Osteocyte (in vitro differentiated cells): ENCODE results near the gene TMEM61. TPM values are rescaled to one million over a fixed set of nuclear protein-coding genes. Genes with fewer than 3 reads are reported as not detected.

Experiments
- DNase-seq: peaks from one replicate; pipeline ENCODE4 v3.0.0; 2021; ENCODE audit warnings: mixed read lengths; ENCODE audit not compliant: unreplicated experiment; ENCODE audit errors: extremely low spot score
- H3K27ac Mint-ChIP-seq: one replicate; pipeline ENCODE4 v1.8.0; 2021; ENCODE audit warnings: mild to moderate bottlenecking, mixed read lengths; ENCODE audit not compliant: unreplicated experiment
- H3K27me3 Mint-ChIP-seq: one replicate; pipeline ENCODE4 v1.8.0; 2021; ENCODE audit warnings: mixed read lengths; ENCODE audit not compliant: unreplicated experiment
- H3K36me3 Mint-ChIP-seq: one replicate; pipeline ENCODE4 v1.8.0; 2021; ENCODE audit warnings: mixed read lengths; ENCODE audit not compliant: unreplicated experiment
- H3K4me1 Mint-ChIP-seq: one replicate; pipeline ENCODE4 v1.8.0; 2021; ENCODE audit warnings: mixed read lengths; ENCODE audit not compliant: unreplicated experiment
- H3K4me3 Mint-ChIP-seq: one replicate; pipeline ENCODE4 v1.8.0; 2021; ENCODE audit warnings: mild to moderate bottlenecking, moderate library complexity, mixed read lengths; ENCODE audit not compliant: unreplicated experiment
- H3K9me3 Mint-ChIP-seq: one replicate; pipeline ENCODE4 v1.8.0; 2021; ENCODE audit warnings: mixed read lengths; ENCODE audit not compliant: unreplicated experiment
- total RNA-seq: library from RNA; stranded (reverse); gene quantifications from 2 replicates; pipeline ENCODE4 v1.2.1, GENCODE V29; 2021
- TF ChIP-seq, protein P1 (sequence below): fragments of 200-600 bp; sonication (generic); IDR thresholded peaks from 2 replicates; pipeline ENCODE4 v1.5.0; 2021; ENCODE audit warnings: antibody characterized with exemption, mild to moderate bottlenecking, moderate library complexity

TMEM61 gene
- total RNA-seq, 1 donor from 2014 or later, result not detected

DNA sequence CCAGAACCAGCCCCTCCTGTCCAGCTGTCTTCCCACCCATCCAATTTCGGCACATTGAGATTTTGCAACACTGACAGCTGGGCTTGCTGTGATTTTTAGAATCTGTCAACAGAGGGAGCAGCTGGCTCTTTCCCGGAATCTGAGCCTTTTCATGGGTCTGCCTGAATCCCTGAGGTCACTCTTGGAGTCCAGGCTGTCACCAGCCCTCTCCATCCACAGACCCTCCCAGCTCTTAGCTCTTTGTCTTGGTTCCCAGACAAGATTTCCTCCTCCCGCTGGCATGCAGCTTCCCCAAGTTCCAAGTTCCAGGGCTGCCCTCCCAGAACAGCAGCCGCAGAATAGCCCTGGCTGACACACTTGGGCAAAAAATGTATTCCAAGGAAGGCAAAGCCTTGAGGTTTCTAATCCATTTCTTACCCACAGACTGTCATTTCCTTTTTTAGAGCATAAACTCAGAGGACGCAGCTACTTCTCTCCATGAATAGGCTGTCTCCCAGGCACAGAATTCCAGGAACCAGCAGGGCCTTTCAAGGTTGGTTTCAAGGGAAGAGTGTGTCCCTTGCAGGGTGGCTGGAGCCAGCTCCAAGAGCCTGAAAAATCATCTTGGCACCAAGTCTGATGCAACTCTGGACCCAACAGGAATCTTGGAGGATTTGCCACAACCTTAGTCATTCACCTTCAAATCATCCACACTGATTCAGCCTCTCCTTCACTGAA is 7.1 kb upstream of the TMEM61 start:
- H3K27me3 Mint-ChIP-seq, result no peaks in the 10 kb centered on the region
- no peak overlapping the region for H3K27ac Mint-ChIP-seq
- H3K4me1 Mint-ChIP-seq, result peaks cover 16% of the 10 kb centered on the region
- H3K9me3 Mint-ChIP-seq, result no peaks in the 10 kb centered on the region
- H3K4me3 Mint-ChIP-seq, result no peak overlapping the region
- DNase-seq, result no peak
- TF ChIP-seq, protein P1, sequence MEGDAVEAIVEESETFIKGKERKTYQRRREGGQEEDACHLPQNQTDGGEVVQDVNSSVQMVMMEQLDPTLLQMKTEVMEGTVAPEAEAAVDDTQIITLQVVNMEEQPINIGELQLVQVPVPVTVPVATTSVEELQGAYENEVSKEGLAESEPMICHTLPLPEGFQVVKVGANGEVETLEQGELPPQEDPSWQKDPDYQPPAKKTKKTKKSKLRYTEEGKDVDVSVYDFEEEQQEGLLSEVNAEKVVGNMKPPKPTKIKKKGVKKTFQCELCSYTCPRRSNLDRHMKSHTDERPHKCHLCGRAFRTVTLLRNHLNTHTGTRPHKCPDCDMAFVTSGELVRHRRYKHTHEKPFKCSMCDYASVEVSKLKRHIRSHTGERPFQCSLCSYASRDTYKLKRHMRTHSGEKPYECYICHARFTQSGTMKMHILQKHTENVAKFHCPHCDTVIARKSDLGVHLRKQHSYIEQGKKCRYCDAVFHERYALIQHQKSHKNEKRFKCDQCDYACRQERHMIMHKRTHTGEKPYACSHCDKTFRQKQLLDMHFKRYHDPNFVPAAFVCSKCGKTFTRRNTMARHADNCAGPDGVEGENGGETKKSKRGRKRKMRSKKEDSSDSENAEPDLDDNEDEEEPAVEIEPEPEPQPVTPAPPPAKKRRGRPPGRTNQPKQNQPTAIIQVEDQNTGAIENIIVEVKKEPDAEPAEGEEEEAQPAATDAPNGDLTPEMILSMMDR, result peak; percentile 58
- H3K36me3 Mint-ChIP-seq, result no peaks in the 10 kb centered on the region

DNA sequence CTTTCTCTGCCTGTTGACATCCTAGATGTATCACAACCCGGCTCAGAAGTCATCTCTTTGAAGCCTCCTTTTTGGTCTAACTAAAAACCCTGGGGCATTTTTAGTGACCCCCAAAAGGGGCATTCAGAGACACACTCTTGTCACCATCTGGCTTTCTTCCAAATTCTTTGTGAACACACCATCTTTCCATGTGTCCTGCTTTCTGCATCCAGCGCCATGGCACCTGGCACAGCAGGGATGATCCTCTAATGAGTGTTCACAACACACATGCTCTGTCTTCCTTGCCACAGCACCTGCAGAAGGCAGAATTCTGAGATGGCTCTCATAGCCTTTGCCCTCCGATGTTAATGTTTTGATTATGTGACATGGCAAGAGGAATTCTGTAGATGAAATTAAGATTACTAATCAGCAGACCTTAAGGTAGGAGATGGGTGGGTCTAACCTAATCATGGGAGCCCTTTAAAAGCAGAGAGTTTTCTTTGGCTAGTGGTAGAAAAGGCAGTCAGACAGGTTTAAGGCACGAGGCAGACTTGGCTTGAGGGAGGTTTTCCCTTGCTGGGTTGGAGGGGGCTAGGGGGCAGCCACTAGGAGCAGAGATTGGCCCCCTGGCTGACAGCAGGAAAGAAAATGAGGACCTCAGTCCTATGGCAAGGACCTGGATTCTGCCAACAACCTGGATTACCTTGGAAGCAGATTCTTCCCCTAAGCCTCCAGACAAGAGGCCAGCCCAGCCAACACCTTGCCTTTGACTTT is 4.9 kb upstream of the TMEM61 start:
- Mint-ChIP-seq H3K27ac (no peak overlapping the region), H3K27me3 (peaks cover 4% of the 10 kb centered on the region), H3K36me3 (no peaks in the 10 kb centered on the region), H3K4me3 (no peak overlapping the region), H3K4me1 (peaks cover 16% of the 10 kb centered on the region), H3K9me3 (no peaks in the 10 kb centered on the region)
- no peak for DNase-seq
- TF ChIP-seq, protein P1, result no peak

DNA sequence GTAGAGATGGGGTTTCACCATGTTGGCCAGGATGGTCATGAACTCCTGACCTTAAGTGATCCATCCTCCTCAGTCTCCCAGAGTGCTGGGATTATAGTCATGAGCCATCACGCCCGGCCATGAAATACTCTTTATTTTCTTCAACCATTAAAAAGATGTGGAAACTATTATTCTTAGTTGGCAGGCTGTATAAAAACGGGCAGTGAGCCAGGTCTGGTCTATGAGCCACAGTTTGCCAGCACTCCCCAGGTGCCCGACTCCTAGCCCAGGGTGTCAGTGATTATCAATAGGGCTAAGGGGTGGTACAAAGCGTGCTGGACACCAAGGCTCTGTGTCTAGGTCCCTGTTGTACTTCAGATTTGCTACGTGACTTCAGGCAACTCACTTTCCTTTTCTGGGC is 3.7 kb upstream of the TMEM61 start:
- Mint-ChIP-seq H3K4me3 (no peak overlapping the region), H3K4me1 (peaks cover 15% of the 10 kb centered on the region), H3K27ac (no peak overlapping the region), H3K9me3 (no peaks in the 10 kb centered on the region), H3K36me3 (no peaks in the 10 kb centered on the region), H3K27me3 (peaks cover 8% of the 10 kb centered on the region)
- TF ChIP-seq, protein P1, result no peak
- DNase-seq, result no peak

DNA sequence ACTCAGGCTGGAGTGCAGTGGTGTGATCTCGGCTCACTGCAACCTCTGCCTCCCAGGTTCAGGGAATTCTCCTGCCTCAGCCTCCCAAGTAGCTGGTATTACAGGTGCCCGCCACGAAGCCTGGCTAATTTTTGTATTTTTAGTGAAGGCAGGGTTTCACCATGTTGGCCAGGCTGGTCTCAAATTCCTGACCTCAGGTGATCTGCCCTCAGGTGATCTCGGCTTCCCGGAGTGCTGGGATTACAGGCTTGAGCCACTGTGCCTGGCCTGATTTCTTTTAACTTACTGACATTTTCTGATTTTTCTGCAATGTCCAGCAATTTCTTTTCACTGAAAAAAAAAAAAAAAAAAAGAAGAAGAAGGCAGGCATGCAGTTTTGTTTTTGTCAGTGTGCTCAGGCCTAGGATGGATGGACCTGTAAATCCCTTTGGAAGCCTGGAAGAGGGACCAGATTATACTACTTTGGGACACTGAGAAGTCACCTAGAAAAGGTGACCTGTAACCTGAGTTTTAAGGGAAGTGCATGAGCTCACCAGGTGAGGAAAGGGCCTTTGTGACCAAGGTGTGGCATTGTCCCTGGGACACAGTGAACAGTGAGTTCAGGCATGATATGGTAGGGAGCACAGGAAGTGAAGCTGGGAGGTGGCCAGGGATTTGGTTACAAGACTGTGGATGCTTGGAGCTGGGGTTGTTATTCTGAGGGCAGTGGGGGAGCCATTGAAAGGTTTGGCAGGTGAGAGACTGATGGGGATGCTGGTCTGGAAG is 2.7 kb upstream of the TMEM61 start:
- H3K27me3 Mint-ChIP-seq, result peaks cover 9% of the 10 kb centered on the region

More for the DNA sequence above, 2.7 kb upstream of the TMEM61 start:
- Mint-ChIP-seq H3K27ac (no peak overlapping the region), H3K36me3 (no peaks in the 10 kb centered on the region), H3K4me3 (no peak overlapping the region), H3K9me3 (no peaks in the 10 kb centered on the region), H3K4me1 (peaks cover 13% of the 10 kb centered on the region)
- DNase-seq, result no peak
- TF ChIP-seq, protein P1, result no peak
